Natural killer cell (primary cell): Measurements from ENCODE around the gene MORF4L1. TPM values are rescaled to one million over a fixed set of nuclear protein-coding genes. Genes with fewer than 3 reads are reported as not detected.
"Not testable (repeated sequence)": the region's sequence is repeated elsewhere in the genome, so short reads cannot be mapped to it uniquely, and the experiment has no call there.

Experiments used
- ATAC-seq, 3 donors: fragments of 150-1000 bp in 2 of 3; fragments of 200-7000 bp in 1 of 3; cut with Tn5 transposase; 1 replicate in 1 of 3; 2 replicates in 2 of 3; pipeline ENCODE4 v1.10.0; 2021; ENCODE audit warnings: mild to moderate bottlenecking in 2 of 3, moderate library complexity in 2 of 3
- DNase-seq, 2 donors: peaks; one replicate each; pipeline versions ENCODE4 v3.0.0 to v3.0.0-alpha.2; 2013 to 2021; ENCODE audit warnings: mixed read lengths in 1 of 2
- H3K27ac ChIP-seq: one replicate; pipeline ENCODE4 v1.5.1; 2013; ENCODE audit warnings: mild to moderate bottlenecking, low read length
- H3K27me3 ChIP-seq: one replicate; pipeline ENCODE4 v1.6.1; 2013; ENCODE audit warnings: low read length; ENCODE audit not compliant: control insufficient read depth, insufficient read depth
- H3K36me3 ChIP-seq: one replicate; pipeline ENCODE4 v1.6.1; 2013; ENCODE audit warnings: low read length; ENCODE audit not compliant: control insufficient read depth, insufficient read depth
- H3K4me1 ChIP-seq: one replicate; pipeline ENCODE4 v1.6.1; 2013; ENCODE audit warnings: low read length; ENCODE audit not compliant: control insufficient read depth, insufficient read depth
- H3K4me3 ChIP-seq: one replicate; pipeline ENCODE4 v1.5.1; 2013; ENCODE audit warnings: low read length
- H3K9me3 ChIP-seq: one replicate; pipeline ENCODE4 v1.6.1; 2013; ENCODE audit warnings: low read length; ENCODE audit not compliant: control insufficient read depth, insufficient read depth
- H3K27ac Mint-ChIP-seq, 2 donors: one replicate each; pipeline ENCODE4 v1.8.0; 2022; ENCODE audit warnings: mild to moderate bottlenecking in 2 of 2, mixed read lengths in 2 of 2, moderate library complexity in 1 of 2
- H3K27me3 Mint-ChIP-seq, 2 donors: one replicate each; pipeline ENCODE4 v1.8.0; 2022; ENCODE audit warnings: low read depth in 2 of 2, mixed read lengths in 2 of 2
- H3K36me3 Mint-ChIP-seq: one replicate; pipeline ENCODE4 v1.8.0; 2022; ENCODE audit warnings: mixed read lengths
- H3K4me1 Mint-ChIP-seq, 2 donors: one replicate each; pipeline ENCODE4 v1.8.0; 2022; ENCODE audit warnings: mixed read lengths in 2 of 2
- H3K4me3 Mint-ChIP-seq: one replicate; pipeline ENCODE4 v1.8.0; 2022; ENCODE audit warnings: mild to moderate bottlenecking, moderate library complexity, mixed read lengths
- H3K9me3 Mint-ChIP-seq, 2 donors: one replicate each; pipeline ENCODE4 v1.8.0; 2022; ENCODE audit warnings: mixed read lengths in 2 of 2
- CTCF ChIP-seq: fragments of 200-600 bp; IDR thresholded peaks from one replicate; pipeline ENCODE4 v1.8.0; 2022; ENCODE audit warnings: antibody characterized with exemption
- WGBS: methylation state at CpG from one replicate; pipeline ENCODE4 v1.1.7; 2013; ENCODE audit warnings: missing lambda C conversion rate; ENCODE audit not compliant: insufficient coverage; 5-methylcytosine and 5-hydroxymethylcytosine counted together
- intact Hi-C: fragments of 100-400 bp; cut with micrococcal nuclease; formaldehyde crosslinking; loops from one replicate; pipeline ENCODE4 v1.14.2; 2022
- total RNA-seq, 4 donors: library from RNA; stranded (reverse); fragments of 120-200 nt in 1 of 4; gene quantifications; one replicate each; pipeline versions ENCODE4 v1.2.3 to v1.2.4, GENCODE V29; 2013 to 2022

The MORF4L1 gene
- total RNA-seq, 3 donors from 2014 or later (not counting 1 experiment from before 2014, with no cell fraction given), result 316 to 348 (median 329) TPM

- H3K4me3 Mint-ChIP-seq, result no peak overlapping the region
- no peaks in the 10 kb centered on the region for H3K36me3 Mint-ChIP-seq
- 98% methylated on average over 4 of the region's 4 CpGs for WGBS
These were observed 5.9 kb upstream of the MORF4L1 start for GRCh38 chr15:78866803-78867202.

GRCh38 chr15:78868366-78868765 is 4.3 kb upstream of the MORF4L1 start:
- H3K27me3 Mint-ChIP-seq, result no peaks in the 10 kb centered on the region
- no peak overlapping the region for H3K4me3 Mint-ChIP-seq
- no peak overlapping the region for H3K27ac ChIP-seq
- peaks cover 7% of the 10 kb centered on the region for H3K4me1 ChIP-seq
- no peaks in the 10 kb centered on the region for H3K9me3 ChIP-seq
- no peak for ATAC-seq
- peaks cover 0 to 8% of the 10 kb centered on the region in 2 donors for H3K4me1 Mint-ChIP-seq
- H3K36me3 Mint-ChIP-seq, result peaks cover 6% of the 10 kb centered on the region
- H3K4me3 ChIP-seq, result no peak overlapping the region
- no peak for TF ChIP-seq CTCF
- no peaks in the 10 kb centered on the region for H3K27me3 ChIP-seq
- no peaks in the 10 kb centered on the region for H3K36me3 ChIP-seq
- DNase-seq, result no peak
- H3K9me3 Mint-ChIP-seq, result no peaks in the 10 kb centered on the region
- 93% methylated on average over 3 of the region's 3 CpGs for WGBS
- no peak overlapping the region for H3K27ac Mint-ChIP-seq
- intact Hi-C loops, result no loop called here

More at GRCh38 chr15:78866803-78867202, 5.9 kb upstream of the MORF4L1 start:
- no peaks in the 10 kb centered on the region for H3K27me3 ChIP-seq
- no peak for TF ChIP-seq CTCF
- no peak overlapping the region for H3K4me3 ChIP-seq
- DNase-seq, result no peak
- Mint-ChIP-seq H3K9me3 (no peaks in the 10 kb centered on the region), H3K27ac (no peak overlapping the region), H3K4me1 (no peaks in the 10 kb centered on the region), H3K27me3 (no peaks in the 10 kb centered on the region)
- no peak overlapping the region for H3K27ac ChIP-seq
- no peaks in the 10 kb centered on the region for H3K9me3 ChIP-seq
- no peaks in the 10 kb centered on the region for H3K36me3 ChIP-seq
- H3K4me1 ChIP-seq, result no peaks in the 10 kb centered on the region
- ATAC-seq, result no peak
- intact Hi-C loops, result no loop called here

- 96% methylated on average over 22 of the region's 24 CpGs for WGBS
- H3K27ac Mint-ChIP-seq, result peak overlapping the region; percentile 99 to 100
- H3K27me3 Mint-ChIP-seq, H3K9me3 Mint-ChIP-seq, ATAC-seq, DNase-seq, H3K9me3 ChIP-seq, H3K4me3 ChIP-seq, H3K36me3 ChIP-seq, H3K27ac ChIP-seq, H3K36me3 Mint-ChIP-seq, H3K27me3 ChIP-seq: not testable (repeated sequence)
- peak overlapping the region; percentile 74 for H3K4me3 Mint-ChIP-seq
- H3K4me1 ChIP-seq, result peaks cover 25% of the 10 kb centered on the region
- peaks cover 30 to 31% of the 10 kb centered on the region in 2 donors for H3K4me1 Mint-ChIP-seq
- intact Hi-C loops, result loop anchor here (2.0 kb wide), 1 partner anchor 331 kb away; the partner anchor contains the start of gene PSMA4
These were observed 1.1 kb upstream of the MORF4L1 start for GRCh38 chr15:78871483-78872127.

- Histone ChIP-seq H3K27me3 (no peaks in the 10 kb centered on the region), H3K4me3 (peak overlapping the region; percentile 92), H3K9me3 (no peaks in the 10 kb centered on the region), H3K27ac (peak overlapping the region; percentile 98), H3K36me3 (no peaks in the 10 kb centered on the region), H3K4me1 (peaks cover 32% of the 10 kb centered on the region)
- intact Hi-C loops, result loop anchor here (2.0 kb wide), 1 partner anchor 332 kb away; the partner anchor contains the start of gene PSMA4
- peak overlapping the region; percentile 99 to 100 for H3K27ac Mint-ChIP-seq
- TF ChIP-seq CTCF, result peak; percentile 33
- H3K4me1 Mint-ChIP-seq, result peaks cover 40 to 42% of the 10 kb centered on the region in 2 donors
- H3K36me3 Mint-ChIP-seq, result peaks cover 6% of the 10 kb centered on the region
- peak overlapping the region; percentile 96 for H3K4me3 Mint-ChIP-seq
- ATAC-seq (peak; percentile 61 to 82 (median 63)), DNase-seq (peak; percentile 83 to 96)
- under 1% methylated on average over 75 of the region's 75 CpGs for WGBS
- no peaks in the 10 kb centered on the region for H3K9me3 Mint-ChIP-seq
- no peaks in the 10 kb centered on the region for H3K27me3 Mint-ChIP-seq
These were observed 492 bp downstream of the MORF4L1 start for GRCh38 chr15:78872972-78873792.
